HepG2 (cell line): ENCODE measurements around the gene NARF. TPM values are rescaled to one million over a fixed set of nuclear protein-coding genes. Genes with fewer than 3 reads are reported as not detected.

ENCODE experiments used
- ATAC-seq: fragments of 200-7000 bp; cut with Tn5 transposase; 3 replicates; pipeline ENCODE4 v1.9.1; 2020; ENCODE audit warnings: mild to moderate bottlenecking, moderate library complexity
- BruUV-seq: library from RNA; stranded (reverse); fragments of 400-500 nt; replicated peaks from 2 replicates; lab custom pipeline; 2021; lab: Mats Ljungman, UMichigan
- CTCF ChIA-PET: fragments of 300-600 bp; formaldehyde crosslinking; extraction: SDS; loops from one replicate; lab custom pipeline; 2021; ENCODE audit warnings: low total read pairs, inconsistent platforms, low intra/inter-chr PET ratio; lab: Yijun Ruan, JAX
- POLR2A ChIA-PET: fragments of 350-600 bp; sonication (Branson Sonifier 250); formaldehyde crosslinking; loops from one replicate; lab custom pipeline; 2020; ENCODE audit warnings: antibody characterized with exemption, inconsistent platforms; lab: Yijun Ruan, JAX
- DNase-seq: peaks from one replicate; pipeline ENCODE4 v3.0.0-alpha.2; 2015; ENCODE audit warnings: low spot score
- FAIRE-seq: peaks from 3 replicates; lab custom pipeline; 2011; peaks lifted over from hg19 to GRCh38; lab: Jason Lieb, UNC
- H2AFZ ChIP-seq: one replicate; pipeline ENCODE4 v1.6.1; 2011; ENCODE audit warnings: low read length, inconsistent platforms
- H3K27ac ChIP-seq: fragments of 300-600 bp; 3 replicates; pipeline ENCODE4 v1.8.0; 2011; ENCODE audit warnings: mixed run types, mild to moderate bottlenecking, mixed read lengths, low read length, inconsistent platforms; ENCODE audit not compliant: insufficient read depth; ENCODE audit errors: extremely low read length
- H3K27me3 ChIP-seq, 2 experiments: fragments of 200-600 bp in 1 of 2; 2 replicates in 1 of 2; 3 replicates in 1 of 2; pipeline versions ENCODE4 v1.6.0 to v1.8.0; 2011; ENCODE audit warnings: low read length in 2 of 2, mild to moderate bottlenecking in 2 of 2, moderate library complexity in 2 of 2, inconsistent platforms in 1 of 2; ENCODE audit not compliant: insufficient read depth in 2 of 2, control insufficient read depth in 1 of 2
- H3K36me3 ChIP-seq, 2 experiments: fragments of 200-600 bp in 1 of 2; replicated peaks in 1 of 2; 2 replicates in 1 of 2; 3 replicates in 1 of 2; pipeline versions ENCODE4 v1.5.1 to v1.8.0; 2011; ENCODE audit warnings: low read length in 2 of 2, inconsistent platforms in 1 of 2; ENCODE audit not compliant: insufficient read depth in 2 of 2, control insufficient read depth in 1 of 2
- H3K4me1 ChIP-seq: 2 replicates; pipeline ENCODE4 v1.5.1; 2012; ENCODE audit warnings: low read length, inconsistent platforms; ENCODE audit not compliant: insufficient read depth
- H3K4me2 ChIP-seq: 2 replicates; pipeline ENCODE4 v1.6.0; 2011; ENCODE audit warnings: low read depth, low read length, inconsistent platforms
- H3K4me3 ChIP-seq, 3 experiments: fragments of 200-600 bp in 1 of 3; sonication (generic), shearing (Covaris generic) in 1 of 3; replicated peaks in 1 of 3; 2 replicates each; pipeline ENCODE4 v1.5.1; 2011 to 2016; ENCODE audit warnings: low read length in 3 of 3, inconsistent platforms in 2 of 3, low read depth in 2 of 3, mild to moderate bottlenecking in 2 of 3, control low read depth in 1 of 3, mixed read lengths in 1 of 3; ENCODE audit not compliant: insufficient read depth in 1 of 3
- H3K79me2 ChIP-seq: one replicate; pipeline ENCODE4 v1.6.1; 2011; ENCODE audit warnings: low read length, inconsistent platforms; ENCODE audit not compliant: insufficient read depth
- H3K9ac ChIP-seq: 2 replicates; pipeline ENCODE4 v1.6.0; 2011; ENCODE audit warnings: mild to moderate bottlenecking, low read depth, low read length, inconsistent platforms; ENCODE audit not compliant: insufficient read depth
- H3K9me3 ChIP-seq: 2 replicates; pipeline ENCODE4 v1.5.1; 2012; ENCODE audit warnings: mild to moderate bottlenecking, low read length
- H4K20me1 ChIP-seq: 2 replicates; pipeline ENCODE4 v1.6.0; 2011; ENCODE audit warnings: inconsistent platforms, mild to moderate bottlenecking, low read length, moderate library complexity; ENCODE audit not compliant: insufficient read depth
- AGO2 ChIP-seq: fragments of 200-400 bp; formaldehyde crosslinking; optimal IDR thresholded peaks from 2 replicates; pipeline ENCODE3; 2017; ENCODE audit warnings: mild to moderate bottlenecking, low read depth, low read length, moderate library complexity
- HINFP ChIP-seq: sonication (generic); formaldehyde crosslinking; IDR thresholded peaks from 2 replicates; pipeline ENCODE4 v1.4.0; 2020; ENCODE audit warnings: low read depth, mild to moderate bottlenecking, missing genetic modification reagents
- MEIS1 ChIP-seq: sonication (generic); formaldehyde crosslinking; IDR thresholded peaks from 2 replicates; pipeline ENCODE4 v1.9.0; 2021; ENCODE audit warnings: mild to moderate bottlenecking, missing genetic modification reagents, moderate library complexity, borderline replicate concordance
- NCOA2 ChIP-seq: sonication (generic); formaldehyde crosslinking; IDR thresholded peaks from 2 replicates; pipeline ENCODE4 v1.8.0; 2022; ENCODE audit warnings: inconsistent platforms
- PITX1 ChIP-seq: sonication (generic); formaldehyde crosslinking; IDR thresholded peaks from 2 replicates; pipeline ENCODE4 v1.5.1; 2020; ENCODE audit warnings: mild to moderate bottlenecking, missing genetic modification reagents
- TAF1 ChIP-seq: sonication (generic); formaldehyde crosslinking; IDR thresholded peaks from 2 replicates; pipeline ENCODE4 v1.4.0; 2020; ENCODE audit warnings: missing genetic modification reagents
- ZBTB39 ChIP-seq: sonication (generic); formaldehyde crosslinking; IDR thresholded peaks from 2 replicates; pipeline ENCODE4 v1.5.0; 2020; ENCODE audit warnings: missing genetic modification reagents
- ZC3H13 ChIP-seq: sonication (generic); formaldehyde crosslinking; IDR thresholded peaks from 2 replicates; pipeline ENCODE4 v1.8.1; 2023; ENCODE audit warnings: mild to moderate bottlenecking, missing genetic modification reagents, moderate library complexity
- ZEB1 ChIP-seq: IDR thresholded peaks from 2 replicates; pipeline ENCODE4 v1.6.1; 2012; ENCODE audit warnings: mild to moderate bottlenecking, low read depth, inconsistent platforms; ENCODE audit not compliant: insufficient replicate concordance
- ZMYM2 ChIP-seq: sonication (generic); formaldehyde crosslinking; IDR thresholded peaks from 2 replicates; pipeline ENCODE4 v1.8.0; 2022; ENCODE audit warnings: mild to moderate bottlenecking, missing genetic modification reagents
- ZNF446 ChIP-seq: sonication (generic); formaldehyde crosslinking; IDR thresholded peaks from 2 replicates; pipeline ENCODE4 v1.5.0; 2020; ENCODE audit warnings: mild to moderate bottlenecking, missing genetic modification reagents
- ZNF639 ChIP-seq: conservative IDR thresholded peaks from 2 replicates; pipeline ENCODE4 v1.6.1; 2018; ENCODE audit warnings: missing genetic modification reagents
- ZNF747 ChIP-seq: sonication (generic); formaldehyde crosslinking; IDR thresholded peaks from 2 replicates; pipeline ENCODE4 v1.8.1; 2023; ENCODE audit warnings: missing genetic modification reagents, mild to moderate bottlenecking, borderline replicate concordance
- WGBS: methylation state at CpG from one replicate; pipeline ENCODE4 v1.1.6; 2017; ENCODE audit warnings: low lambda C conversion rate; 5-methylcytosine and 5-hydroxymethylcytosine counted together
- in situ Hi-C: cut with HindIII; loops from 2 replicates; pipeline ENCODE4 v1.10.0; 2017; ENCODE audit warnings: low pct_unique_long_range_greater_than_20kb; ENCODE audit not compliant: extremely low pct_ligation_motif_present
- intact Hi-C: fragments of 100-400 bp; cut with micrococcal nuclease; formaldehyde crosslinking; loops from one replicate; pipeline ENCODE4 v1.10.0; 2022; ENCODE audit not compliant: unreplicated experiment
- polyA plus RNA-seq, 8 experiments: library from polyadenylated mRNA; depleted of rRNA in 3 of 8; stranded (reverse) in 7 of 8; unstranded in 1 of 8; fragments of >200 nt; fragmentation: Illumina TruSeq in 4 of 8; extraction: Trizol in 4 of 8; gene quantifications; 2 replicates each; pipeline versions ENCODE4 v1.2.1 to v1.2.3, GENCODE V29; 2011 to 2016; ENCODE audit warnings: low read depth in 4 of 8, missing spikeins in 1 of 8, mixed read lengths in 1 of 8; ENCODE audit not compliant: insufficient read depth in 1 of 8
- total RNA-seq, 5 experiments: library from RNA; depleted of rRNA; stranded (reverse); fragments of >200 nt; fragmentation: Illumina TruSeq; extraction: Trizol; gene quantifications; 2 replicates each; pipeline ENCODE4 v1.2.3, GENCODE V29; 2016; ENCODE audit warnings: low read depth in 1 of 5

Gene NARF
- total and polyA plus RNA-seq, 2 of the 13 experiments (the other 11 are each of a cell fraction or from before 2014, with no cell fraction given) = 61.1 to 144 TPM

- H4K20me1 ChIP-seq = peaks cover 5% of the 10 kb centered on the region; the same call in 1 of the 2 replicates
- no TSS peak for BruUV-seq
- no peak overlapping the region for H3K4me3 ChIP-seq
- ATAC-seq = no peak
- intact Hi-C loops = no loop called here
- CTCF ChIA-PET = no interaction called here
- no peak for DNase-seq
- TF ChIP-seq PITX1 (CRISPR knock-in tag) (no peak), AGO2 (peak; percentile 46)
- TF ChIP-seq, all 625 proteins: peak for 1
- Histone ChIP-seq H3K9ac (no peak overlapping the region), H3K4me1 (peaks cover 25% of the 10 kb centered on the region), H3K4me2 (no peak overlapping the region), H3K9me3 (no peaks in the 10 kb centered on the region), H3K36me3 (peaks cover 10% of the 10 kb centered on the region in 2 experiments; a peak in 4 of 5 replicates), H3K79me2 (no peaks in the 10 kb centered on the region), H3K27me3 (no peaks in the 10 kb centered on the region), H3K27ac (no peak overlapping the region), H2AFZ (no peak overlapping the region)
- in situ Hi-C loops = no loop called here
- 95% methylated on average over 21 of the region's 21 CpGs for WGBS
- POLR2A ChIA-PET = no interaction called here
- no peak for FAIRE-seq
These were observed 49.6 kb upstream of the NARF start for GRCh38 chr17:82408938-82409318.

- FAIRE-seq (no peak), DNase-seq (no peak), ATAC-seq (no peak)
- Histone ChIP-seq H3K4me2 (no peak overlapping the region), H4K20me1 (peaks cover 17% of the 10 kb centered on the region; the same call in 1 of the 2 replicates), H3K27ac (no peak overlapping the region), H2AFZ (no peak overlapping the region), H3K4me1 (peaks cover 25% of the 10 kb centered on the region), H3K9ac (no peak overlapping the region), H3K4me3 (no peak overlapping the region), H3K79me2 (no peaks in the 10 kb centered on the region), H3K27me3 (no peaks in the 10 kb centered on the region), H3K36me3 (peaks cover 7 to 15% of the 10 kb centered on the region in 2 experiments; a peak in 3 of 5 replicates), H3K9me3 (no peaks in the 10 kb centered on the region)
- ChIA-PET CTCF (no interaction called here), POLR2A (interaction anchor here (0.6 kb wide), 1 partner anchor 140 kb away, joined by 3 read pairs; no protein-coding TSS in a partner anchor)
- WGBS = 98% methylated on average over 11 of the region's 14 CpGs
- BruUV-seq = no TSS peak
- intact Hi-C loops (no loop called here), in situ Hi-C loops (loop anchor here (5.0 kb wide), 1 partner anchor 58 kb away; no protein-coding TSS in a partner anchor)
- no peak for TF ChIP-seq ZNF747 (CRISPR knock-in tag)
- TF ChIP-seq NCOA2 (CRISPR knock-in tag) = no peak
- no peak for TF ChIP-seq ZEB1
- no peak for TF ChIP-seq ZBTB39 (CRISPR knock-in tag)
- TF ChIP-seq HINFP (CRISPR knock-in tag) = no peak
- no peak for TF ChIP-seq ZNF446
- TF ChIP-seq ZMYM2 (CRISPR knock-in tag) = no peak
- TF ChIP-seq ZC3H13 (CRISPR knock-in tag) = no peak
- TF ChIP-seq ZNF639 (CRISPR knock-in tag) = no peak
- no peak for TF ChIP-seq TAF1 (CRISPR knock-in tag)
- TF ChIP-seq MEIS1 = no peak
These were observed 48.4 kb upstream of the NARF start for GRCh38 chr17:82410014-82410716.
